Gastroesophageal sphincter (tissue), 4 donors: ENCODE data around the gene RAPGEF2. TPM values are rescaled to one million over a fixed set of nuclear protein-coding genes. Genes with fewer than 3 reads are reported as not detected.
"Not testable (repeated sequence)": the region's sequence is repeated elsewhere in the genome, so short reads cannot be mapped to it uniquely, and the experiment has no call there.

Source experiments
- ATAC-seq: fragments of 150-250 bp; one replicate; pipeline ENCODE4 v1.9.1; 2016; ENCODE audit warnings: mild to moderate bottlenecking, moderate library complexity
- H3K27ac ChIP-seq, 4 donors: fragments of 200-600 bp; sonication (generic) in 3 of 4; 1 replicate in 3 of 4; 2 replicates in 1 of 4; pipeline ENCODE4 v1.5.1; 2016 to 2019
- H3K27me3 ChIP-seq: fragments of 200-600 bp; sonication (generic); one replicate; pipeline ENCODE4 v1.5.1; 2019
- H3K36me3 ChIP-seq, 2 donors: fragments of 200-600 bp; sonication (generic); one replicate each; pipeline ENCODE4 v1.5.1; 2019; ENCODE audit warnings: control low read depth in 1 of 2
- H3K4me1 ChIP-seq, 3 donors: fragments of 200-600 bp; sonication (generic); 1 replicate in 2 of 3; 2 replicates in 1 of 3; pipeline ENCODE4 v1.5.1; 2016 to 2019; ENCODE audit warnings: control low read depth in 2 of 3
- H3K4me3 ChIP-seq, 2 donors: fragments of 200-600 bp; sonication (generic); one replicate each; pipeline ENCODE4 v1.5.1; 2019; ENCODE audit warnings: mild to moderate bottlenecking in 1 of 2, moderate library complexity in 1 of 2
- H3K9me3 ChIP-seq, 3 donors: fragments of 200-600 bp; sonication (generic); one replicate each; pipeline ENCODE4 v1.5.1; 2017 to 2019; ENCODE audit warnings: control low read depth in 2 of 3
- CTCF ChIP-seq, 4 experiments: fragments of 200-600 bp in 2 of 4; fragments of 450-650 bp in 2 of 4; sonication (generic) in 1 of 4; IDR thresholded peaks; one replicate each; pipeline ENCODE4 v1.5.1; 2017 to 2019; ENCODE audit warnings: antibody characterized with exemption in 4 of 4, mild to moderate bottlenecking in 2 of 4, moderate library complexity in 2 of 4
- EP300 ChIP-seq: sonication (generic); formaldehyde crosslinking; IDR thresholded peaks from one replicate; pipeline ENCODE4 v1.6.1; 2017; ENCODE audit warnings: antibody characterized with exemption, mild to moderate bottlenecking
- POLR2A ChIP-seq, 2 donors: fragments of 450-650 bp; IDR thresholded peaks; one replicate each; pipeline ENCODE4 v1.6.1; 2017; ENCODE audit warnings: antibody characterized with exemption in 2 of 2, mild to moderate bottlenecking in 2 of 2, moderate library complexity in 1 of 2
- POLR2AphosphoS5 ChIP-seq: sonication (generic); formaldehyde crosslinking; IDR thresholded peaks from one replicate; pipeline ENCODE4 v1.6.1; 2017; ENCODE audit warnings: antibody characterized with exemption
- WGBS, 2 donors: methylation state at CpG; one replicate each; pipeline ENCODE4 v1.1.5; 2018; ENCODE audit warnings: low coverage in 1 of 2; 5-methylcytosine and 5-hydroxymethylcytosine counted together
- total RNA-seq, 4 donors: library from RNA; depleted of rRNA; stranded (reverse); fragments of >200 nt; gene quantifications; one replicate each; pipeline ENCODE4 v1.1.0, GENCODE V29; 2016

The RAPGEF2 gene
- total RNA-seq, 4 donors from 2014 or later = 49.5 to 67.5 (median 60.9) TPM

GRCh38 chr4:159370286-159370685 lies 267.4 kb downstream of the RAPGEF2 start:
- no peak overlapping the region for H3K27ac ChIP-seq
- no peak for ATAC-seq
- no peak overlapping the region for H3K4me3 ChIP-seq
- peaks cover 0 to 4% (median 0%) of the 10 kb centered on the region in 3 donors for H3K4me1 ChIP-seq
- H3K36me3 ChIP-seq = no peaks in the 10 kb centered on the region
- WGBS, 2 donors = 82% methylated on average over 1 of the region's 1 CpG; no CpG with 5 or more reads in 1 of the 2 donors
- H3K9me3 ChIP-seq = no peaks in the 10 kb centered on the region
- H3K27me3 ChIP-seq = peaks cover 17% of the 10 kb centered on the region
- TF ChIP-seq CTCF (IDR thresholded peaks at IDR 0.05) = no peak
- no peak for TF ChIP-seq POLR2AphosphoS5
- TF ChIP-seq EP300 = no peak
- no peak for TF ChIP-seq POLR2A (IDR thresholded peaks at IDR 0.05)

- H3K27ac ChIP-seq = no peak overlapping the region
- H3K4me3 ChIP-seq = no peak overlapping the region
- ATAC-seq = no peak
- no peaks in the 10 kb centered on the region for H3K36me3 ChIP-seq
- 74 to 89% methylated on average over 1 to 3 of the region's 3 CpGs for WGBS, 2 donors
- no peaks in the 10 kb centered on the region for H3K9me3 ChIP-seq
- no peaks in the 10 kb centered on the region for H3K4me1 ChIP-seq
- H3K27me3 ChIP-seq = no peaks in the 10 kb centered on the region
- TF ChIP-seq POLR2AphosphoS5 = no peak
- TF ChIP-seq CTCF (IDR thresholded peaks at IDR 0.05) = no peak
- TF ChIP-seq POLR2A (IDR thresholded peaks at IDR 0.05) = no peak
- no peak for TF ChIP-seq EP300
Observed at GRCh38 chr4:159374749-159375530, 272.1 kb downstream of the RAPGEF2 start.

- Histone ChIP-seq H3K27me3 (no peaks in the 10 kb centered on the region), H3K4me3 (no peak overlapping the region), H3K9me3 (no peaks in the 10 kb centered on the region), H3K36me3 (no peaks in the 10 kb centered on the region), H3K4me1 (no peaks in the 10 kb centered on the region), H3K27ac (no peak overlapping the region)
- ATAC-seq = no peak
- WGBS, 2 donors = 86 to 91% methylated on average over 4 to 5 of the region's 5 CpGs
- no peak for TF ChIP-seq EP300
Observed at GRCh38 chr4:159376289-159376688, 273.4 kb downstream of the RAPGEF2 start.

GRCh38 chr4:159378056-159378616 lies 275.3 kb downstream of the RAPGEF2 start:
- TF ChIP-seq CTCF (IDR thresholded peaks at IDR 0.05) (no peak), POLR2A (IDR thresholded peaks at IDR 0.05) (no peak), POLR2AphosphoS5 (no peak), EP300 (no peak)
- Histone ChIP-seq H3K4me3 (no peak overlapping the region), H3K9me3 (no peaks in the 10 kb centered on the region), H3K27ac (no peak overlapping the region), H3K27me3 (no peaks in the 10 kb centered on the region), H3K36me3 (no peaks in the 10 kb centered on the region), H3K4me1 (no peaks in the 10 kb centered on the region)
- no peak for ATAC-seq
- WGBS, 2 donors = 100% methylated on average over 2 of the region's 28 CpGs; no CpG with 5 or more reads in 1 of the 2 donors

GRCh38 chr4:159379064-159379463 lies 276.2 kb downstream of the RAPGEF2 start:
- H3K4me3 ChIP-seq, H3K4me1 ChIP-seq, H3K27me3 ChIP-seq, H3K27ac ChIP-seq, H3K9me3 ChIP-seq, ATAC-seq, H3K36me3 ChIP-seq: not testable (repeated sequence)
- 87 to 95% methylated on average over 4 to 6 of the region's 10 CpGs for WGBS, 2 donors

- Histone ChIP-seq H3K27me3 (no peaks in the 10 kb centered on the region), H3K36me3 (no peaks in the 10 kb centered on the region), H3K27ac (no peak overlapping the region), H3K9me3 (no peaks in the 10 kb centered on the region), H3K4me1 (no peaks in the 10 kb centered on the region), H3K4me3 (no peak overlapping the region)
- WGBS, 2 donors = 84 to 100% methylated on average over 1 to 2 of the region's 2 CpGs
- no peak for TF ChIP-seq POLR2A (IDR thresholded peaks at IDR 0.05)
- no peak for TF ChIP-seq EP300
- no peak for ATAC-seq
Observed at GRCh38 chr4:159379836-159380235, 277.0 kb downstream of the RAPGEF2 start.
